ENCODE results near the gene OTOS. TPM values are rescaled to one million over a fixed set of nuclear protein-coding genes. Genes with fewer than 3 reads are reported as not detected.

Gene OTOS
- total and polyA plus RNA-seq, 4 donors: not detected

DNA sequence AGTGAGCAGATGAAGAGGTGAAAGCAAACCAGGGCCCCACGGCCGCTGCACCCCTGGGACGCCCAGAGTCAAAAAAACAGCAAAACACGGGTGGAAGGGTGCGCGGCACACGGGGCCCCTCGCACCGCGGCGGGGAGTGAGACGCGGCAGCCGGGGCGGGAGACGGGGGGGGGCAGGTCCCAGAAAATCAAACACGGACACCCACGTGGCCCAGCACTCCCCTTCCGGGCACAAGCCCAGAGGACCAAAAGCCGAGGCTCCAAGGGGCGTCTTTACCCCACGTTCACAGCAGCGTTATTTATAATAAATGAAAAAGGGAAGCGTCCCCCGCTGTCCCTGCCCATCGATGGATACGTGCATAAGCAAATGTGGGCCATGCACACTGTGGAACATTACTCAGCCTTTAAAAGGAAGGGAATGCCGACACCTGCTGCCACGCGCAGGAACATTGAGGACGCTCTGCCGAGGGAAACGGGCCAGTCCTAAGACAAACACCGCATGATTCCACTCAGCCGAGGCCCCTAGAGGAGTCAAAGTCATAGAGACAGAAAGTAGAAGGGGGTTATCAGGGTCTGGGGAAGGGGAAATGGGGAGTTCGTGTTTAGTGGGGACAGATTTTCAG, 3.7 kb downstream of the OTOS start:
- intact Hi-C loops (cut with DNase I): no loop called here
- Histone ChIP-seq H3K36me3 (ENCODE audit: control insufficient read depth in 1 of 2, insufficient read depth in 2 of 2, low read length in 1 of 2) (peaks cover 0 to 3% of the 10 kb centered on the region in 2 donors), H3K27me3 (ENCODE audit: control insufficient read depth in 1 of 2, insufficient read depth in 2 of 2, low read length in 1 of 2) (no peaks in the 10 kb centered on the region), H3K27ac (ENCODE audit: low read depth in 1 of 2, low read length in 2 of 2) (no peak overlapping the region), H3K4me1 (ENCODE audit: control insufficient read depth in 1 of 2, insufficient read depth in 2 of 2, low read length in 2 of 2) (no peaks in the 10 kb centered on the region), H3K4me3 (ENCODE audit: low read length in 2 of 2) (peak overlapping the region; percentile 20 to 84), H3K9me3 (ENCODE audit: control insufficient read depth, low read length) (no peaks in the 10 kb centered on the region)
- 37 to 41% methylated on average over 35 to 36 of the region's 36 CpGs for WGBS, 2 donors
- no peak for ATAC-seq (ENCODE audit: low FRiP score)
- DNase-seq: peak in 1 of 2 donors; percentile 39

- intact Hi-C loops (cut with DNase I): no loop called here
- Histone ChIP-seq H3K36me3 (ENCODE audit: control insufficient read depth in 1 of 2, insufficient read depth in 2 of 2, low read length in 1 of 2) (peaks cover 0 to 8% of the 10 kb centered on the region in 2 donors), H3K27me3 (ENCODE audit: control insufficient read depth in 1 of 2, insufficient read depth in 2 of 2, low read length in 1 of 2) (no peaks in the 10 kb centered on the region), H3K27ac (ENCODE audit: low read depth in 1 of 2, low read length in 2 of 2) (no peak within 1 kb of the TSS), H3K4me1 (ENCODE audit: control insufficient read depth in 1 of 2, insufficient read depth in 2 of 2, low read length in 2 of 2) (no peaks in the 10 kb centered on the region), H3K4me3 (ENCODE audit: low read length in 2 of 2) (peak within 1 kb of the TSS; percentile 84 to 91), H3K9me3 (ENCODE audit: control insufficient read depth, low read length) (no peaks in the 10 kb centered on the region)
- 1% methylated on average over 72 to 79 of the region's 79 CpGs for WGBS, 2 donors
- ATAC-seq (ENCODE audit: low FRiP score) (peak; percentile 94), DNase-seq (peak; percentile 91 to 96)
These were observed 4.3 kb downstream of the OTOS start, which contains the start of gene COPS9 for GRCh38 chr2:240136013-240136670. Gene COPS9 (minus strand): TSS chr2:240136305. CDS start chr2:240136284, 21 bp downstream.

DNA sequence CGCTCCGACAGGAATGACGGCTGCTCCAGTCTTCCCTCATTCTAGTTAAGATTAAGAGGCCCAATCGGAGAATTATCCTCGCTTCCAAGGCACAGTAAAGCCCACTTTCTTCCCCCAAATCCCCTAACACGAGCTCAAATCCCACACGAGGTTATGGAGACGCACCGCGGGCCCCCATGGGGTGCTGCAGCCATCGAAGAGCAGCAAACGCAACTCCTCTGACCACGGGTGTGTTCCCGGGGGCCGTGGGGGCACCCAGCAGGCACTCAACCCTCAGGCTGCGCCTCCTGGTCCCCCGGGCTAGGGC, 4.8 kb downstream of the OTOS start:
- peak overlapping the region; percentile 84 to 91 for H3K4me3 ChIP-seq (ENCODE audit: low read length in 2 of 2)
- intact Hi-C loops (cut with DNase I): no loop called here
- peaks cover 0 to 8% of the 10 kb centered on the region in 2 donors for H3K36me3 ChIP-seq (ENCODE audit: control insufficient read depth in 1 of 2, insufficient read depth in 2 of 2, low read length in 1 of 2)
- DNase-seq (no peak), ATAC-seq (ENCODE audit: low FRiP score) (no peak)
- H3K27ac ChIP-seq (ENCODE audit: low read depth in 1 of 2, low read length in 2 of 2): no peak overlapping the region
- no peaks in the 10 kb centered on the region for H3K4me1 ChIP-seq (ENCODE audit: control insufficient read depth in 1 of 2, insufficient read depth in 2 of 2, low read length in 2 of 2)
- H3K9me3 ChIP-seq (ENCODE audit: control insufficient read depth, low read length): no peaks in the 10 kb centered on the region
- WGBS, 2 donors: 1 to 2% methylated on average over 17 of the region's 17 CpGs
- H3K27me3 ChIP-seq (ENCODE audit: control insufficient read depth in 1 of 2, insufficient read depth in 2 of 2, low read length in 1 of 2): no peaks in the 10 kb centered on the region

GRCh38 chr2:240134956-240135520, 5.4 kb downstream of the OTOS start:
- Histone ChIP-seq H3K27me3 (ENCODE audit: control insufficient read depth in 1 of 2, insufficient read depth in 2 of 2, low read length in 1 of 2) (no peaks in the 10 kb centered on the region), H3K4me1 (ENCODE audit: control insufficient read depth in 1 of 2, insufficient read depth in 2 of 2, low read length in 2 of 2) (no peaks in the 10 kb centered on the region), H3K36me3 (ENCODE audit: control insufficient read depth in 1 of 2, insufficient read depth in 2 of 2, low read length in 1 of 2) (peaks cover 0 to 13% of the 10 kb centered on the region in 2 donors), H3K4me3 (ENCODE audit: low read length in 2 of 2) (peak overlapping the region in 1 of 2 donors; percentile 84), H3K27ac (ENCODE audit: low read depth in 1 of 2, low read length in 2 of 2) (no peak overlapping the region), H3K9me3 (ENCODE audit: control insufficient read depth, low read length) (no peaks in the 10 kb centered on the region)
- intact Hi-C loops (cut with DNase I): no loop called here
- 81 to 83% methylated on average over 15 of the region's 15 CpGs for WGBS, 2 donors
- DNase-seq (peak; percentile 21 to 57), ATAC-seq (ENCODE audit: low FRiP score) (no peak)

DNA sequence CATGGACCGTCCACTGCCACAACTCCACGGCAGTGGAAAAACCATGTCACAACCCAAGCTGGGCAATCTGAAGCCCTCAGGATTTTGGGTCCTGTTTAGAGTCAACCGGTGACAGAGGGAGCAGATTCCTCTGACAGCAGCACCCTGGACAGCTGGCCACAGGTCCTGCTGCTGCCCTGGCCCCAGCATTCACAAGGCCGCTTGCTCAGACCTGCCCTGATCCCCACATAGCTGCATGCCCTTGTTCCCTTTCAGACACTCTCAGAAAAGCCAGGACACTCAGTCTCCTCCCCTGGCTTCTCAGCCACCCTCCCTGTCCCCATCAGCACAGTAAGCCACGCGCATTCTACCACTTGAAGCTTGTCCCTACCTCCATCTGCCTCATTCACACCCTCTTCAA, 6.0 kb downstream of the OTOS start:
- 90 to 93% methylated on average over 6 of the region's 6 CpGs for WGBS, 2 donors
- DNase-seq (peak in 1 of 2 donors; percentile 56), ATAC-seq (ENCODE audit: low FRiP score) (no peak)
- H3K4me1 ChIP-seq (ENCODE audit: control insufficient read depth in 1 of 2, insufficient read depth in 2 of 2, low read length in 2 of 2): no peaks in the 10 kb centered on the region
- no peaks in the 10 kb centered on the region for H3K27me3 ChIP-seq (ENCODE audit: control insufficient read depth in 1 of 2, insufficient read depth in 2 of 2, low read length in 1 of 2)
- peaks cover 0 to 19% of the 10 kb centered on the region in 2 donors for H3K36me3 ChIP-seq (ENCODE audit: control insufficient read depth in 1 of 2, insufficient read depth in 2 of 2, low read length in 1 of 2)
- no peaks in the 10 kb centered on the region for H3K9me3 ChIP-seq (ENCODE audit: control insufficient read depth, low read length)
- H3K4me3 ChIP-seq (ENCODE audit: low read length in 2 of 2): no peak overlapping the region
- no peak overlapping the region for H3K27ac ChIP-seq (ENCODE audit: low read depth in 1 of 2, low read length in 2 of 2)
- intact Hi-C loops (cut with DNase I): no loop called here

- Histone ChIP-seq H3K36me3 (ENCODE audit: control insufficient read depth in 1 of 2, insufficient read depth in 2 of 2, low read length in 1 of 2) (peaks cover 3 to 22% of the 10 kb centered on the region in 2 donors), H3K9me3 (ENCODE audit: control insufficient read depth, low read length) (no peaks in the 10 kb centered on the region), H3K27me3 (ENCODE audit: control insufficient read depth in 1 of 2, insufficient read depth in 2 of 2, low read length in 1 of 2) (no peaks in the 10 kb centered on the region), H3K4me3 (ENCODE audit: low read length in 2 of 2) (no peak overlapping the region), H3K4me1 (ENCODE audit: control insufficient read depth in 1 of 2, insufficient read depth in 2 of 2, low read length in 2 of 2) (no peaks in the 10 kb centered on the region), H3K27ac (ENCODE audit: low read depth in 1 of 2, low read length in 2 of 2) (no peak overlapping the region)
- WGBS, 2 donors: 88 to 90% methylated on average over 10 of the region's 10 CpGs
- ATAC-seq (ENCODE audit: low FRiP score): no peak
- intact Hi-C loops (cut with DNase I): no loop called here
- DNase-seq: peak; percentile 36 to 43
These were observed 7.1 kb downstream of the OTOS start for GRCh38 chr2:240133401-240133800.

GRCh38 chr2:240132651-240132980, 7.8 kb downstream of the OTOS start:
- ATAC-seq (ENCODE audit: low FRiP score) (no peak), DNase-seq (no peak)
- Histone ChIP-seq H3K36me3 (ENCODE audit: control insufficient read depth in 1 of 2, insufficient read depth in 2 of 2, low read length in 1 of 2) (peaks cover 3 to 22% of the 10 kb centered on the region in 2 donors), H3K27ac (ENCODE audit: low read depth in 1 of 2, low read length in 2 of 2) (no peak overlapping the region), H3K4me1 (ENCODE audit: control insufficient read depth in 1 of 2, insufficient read depth in 2 of 2, low read length in 2 of 2) (no peaks in the 10 kb centered on the region), H3K27me3 (ENCODE audit: control insufficient read depth in 1 of 2, insufficient read depth in 2 of 2, low read length in 1 of 2) (no peaks in the 10 kb centered on the region), H3K9me3 (ENCODE audit: control insufficient read depth, low read length) (no peaks in the 10 kb centered on the region), H3K4me3 (ENCODE audit: low read length in 2 of 2) (no peak overlapping the region)
- intact Hi-C loops (cut with DNase I): no loop called here
- WGBS, 2 donors: 93 to 96% methylated on average over 5 of the region's 5 CpGs

GRCh38 chr2:240131941-240132650, 8.4 kb downstream of the OTOS start:
- 84 to 93% methylated on average over 22 of the region's 22 CpGs for WGBS, 2 donors
- peak; percentile 28 to 66 for DNase-seq
- H3K27me3 ChIP-seq (ENCODE audit: control insufficient read depth in 1 of 2, insufficient read depth in 2 of 2, low read length in 1 of 2): no peaks in the 10 kb centered on the region
- H3K4me3 ChIP-seq (ENCODE audit: low read length in 2 of 2): no peak overlapping the region
- H3K27ac ChIP-seq (ENCODE audit: low read depth in 1 of 2, low read length in 2 of 2): no peak overlapping the region
- no peak for ATAC-seq (ENCODE audit: low FRiP score)
- H3K36me3 ChIP-seq (ENCODE audit: control insufficient read depth in 1 of 2, insufficient read depth in 2 of 2, low read length in 1 of 2): peaks cover 3 to 22% of the 10 kb centered on the region in 2 donors
- H3K4me1 ChIP-seq (ENCODE audit: control insufficient read depth in 1 of 2, insufficient read depth in 2 of 2, low read length in 2 of 2): no peaks in the 10 kb centered on the region
- intact Hi-C loops (cut with DNase I): no loop called here
- no peaks in the 10 kb centered on the region for H3K9me3 ChIP-seq (ENCODE audit: control insufficient read depth, low read length)

Measured in aorta (tissue), 5 donors.